NCI-H2171 (cell line): ENCODE data around the gene SERPINF2.
A peak's percentile ranks its signal among the peaks of the same experiment; 100 is the strongest.
"Not testable (repeated sequence)": the region's sequence is repeated elsewhere in the genome, so short reads cannot be mapped to it uniquely, and the experiment has no call there.

Experiments
- DNase-seq: peaks from one replicate; lab custom pipeline; 2025; lab: John Stamatoyannopoulos, UW

SERPINF2 gene

GRCh38 chr17:1789936-1790335, 47.3 kb downstream of the SERPINF2 start:
- DNase-seq, result no peak

DNA sequence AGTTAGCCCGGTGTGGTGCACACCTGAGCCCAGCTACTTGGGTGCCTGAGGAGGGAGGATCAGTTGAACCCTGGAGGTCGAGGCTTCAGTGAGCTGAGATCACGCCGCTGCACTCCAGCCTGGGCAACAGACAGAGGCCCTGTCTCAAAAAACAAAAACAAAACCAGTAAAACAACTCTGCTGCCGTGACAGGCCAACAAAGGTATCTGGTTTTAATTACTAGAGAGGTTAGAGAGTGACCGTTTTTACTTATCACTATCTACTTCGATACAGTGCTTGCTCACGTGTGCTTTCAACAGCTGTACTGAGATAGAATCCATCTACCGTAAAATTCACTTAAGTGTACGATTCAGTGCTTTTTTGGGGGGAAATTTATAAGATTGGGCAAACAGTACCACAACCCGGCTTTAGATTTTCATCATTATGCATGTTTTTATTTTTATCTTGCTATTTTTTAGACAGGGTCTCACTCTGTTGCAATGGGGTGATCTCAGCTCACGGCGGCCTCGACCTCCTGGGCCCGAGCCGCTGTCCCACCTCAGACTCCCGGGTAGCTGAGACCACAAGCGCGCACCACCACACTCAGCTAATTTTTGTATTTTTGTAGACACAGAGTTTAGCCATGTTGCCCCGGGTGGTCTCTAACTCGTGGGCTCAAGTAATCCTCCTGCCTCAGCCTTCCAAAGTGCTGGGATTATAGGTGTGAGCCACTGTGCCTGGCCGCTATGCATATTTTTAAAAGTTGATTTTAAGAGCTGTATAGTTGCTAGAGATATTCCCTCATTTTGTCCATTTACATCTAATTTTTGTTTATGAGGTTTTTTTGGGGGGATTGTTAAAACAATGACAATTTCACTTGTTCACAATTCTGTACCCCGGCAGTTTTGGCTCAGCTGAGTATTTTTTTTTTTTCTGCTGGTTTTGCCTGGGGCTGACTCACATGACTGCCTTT, 50.1 kb downstream of the SERPINF2 start:
- no peak for DNase-seq

DNA sequence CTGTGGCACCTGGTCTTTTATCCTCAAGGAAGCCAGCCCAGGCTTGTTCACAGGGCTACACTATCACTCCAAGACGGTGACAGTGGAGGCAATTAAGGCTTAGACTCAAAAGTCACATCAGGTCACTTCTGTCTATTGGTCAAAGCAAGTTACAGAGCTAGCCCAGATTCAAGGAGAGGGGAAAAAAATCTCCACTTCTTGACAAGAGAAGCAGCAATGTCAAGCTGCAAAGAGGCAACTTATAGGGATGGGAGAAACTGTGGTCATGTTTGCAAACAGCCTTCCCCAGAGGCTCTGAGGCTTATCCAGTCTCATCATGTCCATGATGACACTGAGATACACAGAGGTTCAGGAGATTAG, 50.8 kb downstream of the SERPINF2 start:
- DNase-seq, result peak; percentile 94

- DNase-seq, result no peak
These were observed 54.1 kb downstream of the SERPINF2 start for GRCh38 chr17:1796800-1797199.

GRCh38 chr17:1797323-1797722, 54.7 kb downstream of the SERPINF2 start:
- DNase-seq, result peak; percentile 57

DNA sequence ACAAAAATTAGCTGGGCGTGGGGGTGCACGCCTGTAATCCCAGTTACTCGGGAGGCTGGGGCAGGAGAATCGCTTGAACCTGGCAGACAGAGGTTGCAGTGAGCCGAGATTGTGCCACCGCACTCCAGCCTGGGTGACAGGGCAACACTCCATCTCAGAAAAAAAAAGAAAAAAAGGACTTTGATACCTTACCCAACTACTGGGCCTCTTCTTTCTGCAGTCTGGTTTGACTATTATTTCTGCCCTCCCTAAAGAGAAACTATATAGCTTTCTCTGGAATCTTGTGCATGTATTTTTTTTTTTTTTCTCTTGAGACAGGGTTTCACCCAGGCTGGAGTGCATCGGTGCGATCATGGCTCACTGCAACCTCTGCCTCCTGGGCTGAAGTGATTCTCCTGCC, 55.2 kb downstream of the SERPINF2 start:
- not testable (repeated sequence) for DNase-seq

GRCh38 chr17:1800240-1800639, 57.6 kb downstream of the SERPINF2 start:
- no peak for DNase-seq

DNA sequence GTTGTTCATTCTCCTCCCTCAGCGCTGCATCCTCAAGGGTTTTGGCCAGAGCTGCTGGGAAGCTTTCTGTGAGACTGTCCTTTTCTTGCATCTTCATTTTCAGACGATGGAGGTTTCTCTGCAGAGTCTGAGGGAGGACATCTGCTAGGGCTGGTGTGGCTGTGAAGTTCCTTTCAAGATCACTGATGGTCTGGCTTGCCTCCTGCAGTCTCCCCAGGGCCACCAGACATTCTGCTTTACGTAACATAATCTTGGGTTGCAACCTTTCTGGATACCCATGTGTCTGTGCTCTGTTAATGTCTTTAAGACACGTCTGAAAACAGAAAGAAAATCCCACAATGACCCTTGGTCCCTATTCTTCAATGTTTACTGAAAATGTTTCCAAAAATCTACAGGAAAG, 58.0 kb downstream of the SERPINF2 start:
- no peak for DNase-seq

DNA sequence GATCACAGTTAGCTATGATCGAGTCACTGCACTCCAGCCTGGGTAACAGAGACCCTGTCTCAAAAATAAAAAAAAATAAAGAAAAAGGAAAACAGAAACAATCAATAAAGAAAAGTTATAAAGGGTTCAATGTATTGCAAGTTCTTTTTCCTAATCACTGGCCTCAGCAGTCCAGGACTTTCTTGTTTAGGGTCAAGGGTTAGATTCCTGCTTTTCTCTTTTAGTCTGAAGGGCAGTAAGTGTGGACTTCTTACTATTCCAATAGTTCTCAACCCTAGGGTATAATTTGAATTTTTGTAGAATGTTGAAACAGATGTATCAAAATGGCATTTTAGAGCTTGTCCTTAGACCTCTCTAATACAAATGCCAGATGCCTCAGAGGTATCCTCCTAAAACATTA, 59.8 kb downstream of the SERPINF2 start:
- no peak for DNase-seq

DNA sequence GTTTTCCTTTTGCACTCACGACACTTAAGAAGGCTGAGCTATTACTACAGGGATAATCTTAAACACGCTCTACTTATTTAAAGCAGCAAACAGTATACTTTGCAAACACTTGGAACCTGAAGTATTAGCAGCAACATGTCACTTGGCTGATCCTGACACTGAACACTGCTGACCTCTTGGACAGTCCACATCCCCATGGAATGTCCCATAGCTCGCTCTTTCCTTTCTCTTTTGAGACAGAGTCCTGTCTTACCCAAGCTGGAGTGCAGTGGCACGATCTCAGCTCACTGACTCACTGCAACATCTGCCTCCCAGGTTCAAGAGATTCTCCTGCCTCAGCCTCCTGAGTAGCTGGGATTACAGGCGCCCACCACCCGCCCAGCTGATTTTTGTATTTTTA, 60.6 kb downstream of the SERPINF2 start:
- no peak for DNase-seq
